ENCODE results near the gene SLC25A28.

Gene SLC25A28

GRCh38 chr10:99658622-99659030, 38.4 kb upstream of the SLC25A28 start:
- TF ChIP-seq GABPA (IDR thresholded peaks at IDR 0.05; ENCODE audit: low read depth): no peak
- Histone ChIP-seq H3K27ac (replicated peaks) (peak overlapping the region; percentile 85), H3K4me3 (replicated peaks; ENCODE audit: insufficient read depth, low read length) (peak overlapping the region; percentile 97), H3K27me3 (ENCODE audit: insufficient read depth, poor library complexity, severe bottlenecking) (no peaks in the 10 kb centered on the region)
- peak in 1 of 2 experiments; percentile 41 for DNase-seq (ENCODE audit: low read depth in 1 of 2, low spot score in 1 of 2)

- DNase-seq (ENCODE audit: low read depth in 1 of 2, low spot score in 1 of 2): peak; percentile 56 to 67
- H3K4me3 ChIP-seq (replicated peaks; ENCODE audit: insufficient read depth, low read length): no peak overlapping the region
- TF ChIP-seq POLR2AphosphoS5 (IDR thresholded peaks at IDR 0.05; ENCODE audit: low read depth) (no peak), GABPA (IDR thresholded peaks at IDR 0.05; ENCODE audit: low read depth) (no peak)
- H3K27ac ChIP-seq (replicated peaks): peak overlapping the region; percentile 85
- no peaks in the 10 kb centered on the region for H3K27me3 ChIP-seq (ENCODE audit: insufficient read depth, poor library complexity, severe bottlenecking)
Observed at GRCh38 chr10:99656199-99657064, 36.2 kb upstream of the SLC25A28 start.

GRCh38 chr10:99654390-99655175, 34.3 kb upstream of the SLC25A28 start:
- Histone ChIP-seq H3K27me3 (ENCODE audit: insufficient read depth, poor library complexity, severe bottlenecking) (no peaks in the 10 kb centered on the region), H3K4me3 (replicated peaks; ENCODE audit: insufficient read depth, low read length) (no peak overlapping the region), H3K27ac (replicated peaks) (peak overlapping the region; percentile 85)
- peak in 1 of 2 experiments; percentile 60 for DNase-seq (ENCODE audit: low read depth in 1 of 2, low spot score in 1 of 2)
- TF ChIP-seq GABPA (IDR thresholded peaks at IDR 0.05; ENCODE audit: low read depth) (no peak), CTCF (IDR thresholded peaks at IDR 0.05; ENCODE audit: insufficient read depth, low read length) (no peak), SPI1 (IDR thresholded peaks at IDR 0.05; ENCODE audit: borderline replicate concordance, low read depth) (no peak), POLR2AphosphoS5 (IDR thresholded peaks at IDR 0.05; ENCODE audit: low read depth) (no peak), REST (IDR thresholded peaks at IDR 0.05; ENCODE audit: insufficient replicate concordance, low read depth) (no peak)

- Histone ChIP-seq H3K27me3 (ENCODE audit: insufficient read depth, poor library complexity, severe bottlenecking) (no peaks in the 10 kb centered on the region), H3K27ac (replicated peaks) (peak overlapping the region; percentile 85; the same call in 1 of the 2 replicates), H3K4me3 (replicated peaks; ENCODE audit: insufficient read depth, low read length) (no peak overlapping the region)
- TF ChIP-seq GABPA (IDR thresholded peaks at IDR 0.05; ENCODE audit: low read depth): no peak
- no peak for TF ChIP-seq REST (IDR thresholded peaks at IDR 0.05; ENCODE audit: insufficient replicate concordance, low read depth)
- no peak for TF ChIP-seq SPI1 (IDR thresholded peaks at IDR 0.05; ENCODE audit: borderline replicate concordance, low read depth)
- DNase-seq (ENCODE audit: low read depth in 1 of 2, low spot score in 1 of 2): no peak
Observed at GRCh38 chr10:99652800-99653390, 32.7 kb upstream of the SLC25A28 start.

- DNase-seq (ENCODE audit: low read depth in 1 of 2, low spot score in 1 of 2): no peak
- H3K4me3 ChIP-seq (replicated peaks; ENCODE audit: insufficient read depth, low read length): no peak overlapping the region
- H3K27me3 ChIP-seq (ENCODE audit: insufficient read depth, poor library complexity, severe bottlenecking): no peaks in the 10 kb centered on the region
- TF ChIP-seq GABPA (IDR thresholded peaks at IDR 0.05; ENCODE audit: low read depth): no peak
- TF ChIP-seq SPI1 (IDR thresholded peaks at IDR 0.05; ENCODE audit: borderline replicate concordance, low read depth): peak; percentile 87
- TF ChIP-seq POLR2AphosphoS5 (IDR thresholded peaks at IDR 0.05; ENCODE audit: low read depth): no peak
- TF ChIP-seq CTCF (IDR thresholded peaks at IDR 0.05; ENCODE audit: insufficient read depth, low read length): no peak
- TF ChIP-seq REST (IDR thresholded peaks at IDR 0.05; ENCODE audit: insufficient replicate concordance, low read depth): no peak
- H3K27ac ChIP-seq (replicated peaks): no peak overlapping the region
Observed at GRCh38 chr10:99648717-99649116, 28.5 kb upstream of the SLC25A28 start.

Measured in HL-60 (cell line).